Stimulated activated CD4-positive, alpha-beta T cell treated with anti-CD3 and anti-CD28 coated beads, Interleukin-1b, Interleukin-23, amount 100 ng/mL, for 1 hour (primary cell): Measurements from ENCODE around the gene CTSA.

Experiments
- DNase-seq, 2 donors: peaks; one replicate each; pipeline ENCODE4 v3.0.0-alpha.2; 2020; ENCODE audit warnings: low read depth in 2 of 2

Gene CTSA

GRCh38 chr20:45890985-45891983, at the start of gene CTSA, which contains the start of gene NEURL2:
Gene CTSA (plus strand): TSS chr20:45891335. CDS start chr20:45891569, 234 bp downstream.
Gene NEURL2 (minus strand): TSS chr20:45891208. CDS start chr20:45890991, 217 bp downstream.
- DNase-seq, result peak; percentile 63 to 73

GRCh38 chr20:45841407-45842129, 49.6 kb upstream of the CTSA start:
- DNase-seq, result no peak

GRCh38 chr20:45842169-45842812, 48.8 kb upstream of the CTSA start:
- no peak for DNase-seq

GRCh38 chr20:45843506-45843905, 47.6 kb upstream of the CTSA start:
- no peak for DNase-seq

GRCh38 chr20:45845452-45845851, 45.7 kb upstream of the CTSA start:
- DNase-seq, result no peak

GRCh38 chr20:45848421-45848820, 42.7 kb upstream of the CTSA start:
- DNase-seq, result no peak

GRCh38 chr20:45848969-45849582, 42.1 kb upstream of the CTSA start:
- no peak for DNase-seq

- DNase-seq, result no peak
Measured at GRCh38 chr20:45850238-45850637, 40.9 kb upstream of the CTSA start.

- no peak for DNase-seq
Measured at GRCh38 chr20:45850926-45851325, 40.2 kb upstream of the CTSA start.

- no peak for DNase-seq
Measured at GRCh38 chr20:45851501-45851900, 39.6 kb upstream of the CTSA start.

- no peak for DNase-seq
Measured at GRCh38 chr20:45852326-45852725, 38.8 kb upstream of the CTSA start.

- no peak for DNase-seq
Measured at GRCh38 chr20:45853484-45853883, 37.7 kb upstream of the CTSA start.

GRCh38 chr20:45857114-45857881, 33.8 kb upstream of the CTSA start, which contains the start of the genes ACOT8 and ZSWIM3:
Gene ACOT8 (minus strand): TSS chr20:45857392. CDS start chr20:45857315, 77 bp downstream.
Gene ZSWIM3 (plus strand): TSS chr20:45857614. CDS start chr20:45857826, 212 bp downstream.
- DNase-seq, result peak; percentile 69 to 88

- no peak for DNase-seq
Measured at GRCh38 chr20:45857882-45858216, 33.3 kb upstream of the CTSA start.

- DNase-seq, result no peak
Measured at GRCh38 chr20:45859916-45860315, 31.2 kb upstream of the CTSA start.

- DNase-seq, result no peak
Measured at GRCh38 chr20:45860560-45861220, 30.4 kb upstream of the CTSA start.

- DNase-seq, result no peak
Measured at GRCh38 chr20:45861221-45862075, 29.7 kb upstream of the CTSA start.

- no peak for DNase-seq
Measured at GRCh38 chr20:45863543-45864470, 27.3 kb upstream of the CTSA start.
